ENCODE data around the gene NYAP2.
A peak's percentile ranks its signal among the peaks of the same experiment; 100 is the strongest.

Gene NYAP2

DNA sequence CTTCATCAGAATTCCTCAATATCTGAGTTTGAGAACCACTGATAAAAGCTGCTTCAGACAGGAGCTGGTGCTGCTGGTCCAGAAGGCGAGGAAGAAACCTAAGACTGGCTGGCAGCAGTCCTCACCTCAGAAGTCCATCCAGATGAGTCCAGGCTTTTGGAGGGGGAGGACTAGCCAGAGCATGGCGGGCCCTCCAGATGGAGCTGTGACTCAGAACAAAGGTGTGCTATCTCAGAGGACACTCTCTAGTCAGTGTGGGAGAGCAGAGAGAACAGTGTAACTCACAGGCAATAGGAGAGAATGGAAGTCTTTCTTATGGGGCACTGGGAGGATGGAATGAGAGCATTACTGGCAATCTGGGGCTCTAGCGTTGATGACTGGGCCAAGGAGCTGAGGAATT, 191.4 kb downstream of the NYAP2 start:
- TF ChIP-seq, protein P1, sequence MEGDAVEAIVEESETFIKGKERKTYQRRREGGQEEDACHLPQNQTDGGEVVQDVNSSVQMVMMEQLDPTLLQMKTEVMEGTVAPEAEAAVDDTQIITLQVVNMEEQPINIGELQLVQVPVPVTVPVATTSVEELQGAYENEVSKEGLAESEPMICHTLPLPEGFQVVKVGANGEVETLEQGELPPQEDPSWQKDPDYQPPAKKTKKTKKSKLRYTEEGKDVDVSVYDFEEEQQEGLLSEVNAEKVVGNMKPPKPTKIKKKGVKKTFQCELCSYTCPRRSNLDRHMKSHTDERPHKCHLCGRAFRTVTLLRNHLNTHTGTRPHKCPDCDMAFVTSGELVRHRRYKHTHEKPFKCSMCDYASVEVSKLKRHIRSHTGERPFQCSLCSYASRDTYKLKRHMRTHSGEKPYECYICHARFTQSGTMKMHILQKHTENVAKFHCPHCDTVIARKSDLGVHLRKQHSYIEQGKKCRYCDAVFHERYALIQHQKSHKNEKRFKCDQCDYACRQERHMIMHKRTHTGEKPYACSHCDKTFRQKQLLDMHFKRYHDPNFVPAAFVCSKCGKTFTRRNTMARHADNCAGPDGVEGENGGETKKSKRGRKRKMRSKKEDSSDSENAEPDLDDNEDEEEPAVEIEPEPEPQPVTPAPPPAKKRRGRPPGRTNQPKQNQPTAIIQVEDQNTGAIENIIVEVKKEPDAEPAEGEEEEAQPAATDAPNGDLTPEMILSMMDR (conservative IDR thresholded peaks at IDR 0.05; ENCODE audit: low read length), result no peak
- no peak overlapping the region for H3K4me3 ChIP-seq (ENCODE audit: low read length)
- no peak for DNase-seq (ENCODE audit: low read depth)

DNA sequence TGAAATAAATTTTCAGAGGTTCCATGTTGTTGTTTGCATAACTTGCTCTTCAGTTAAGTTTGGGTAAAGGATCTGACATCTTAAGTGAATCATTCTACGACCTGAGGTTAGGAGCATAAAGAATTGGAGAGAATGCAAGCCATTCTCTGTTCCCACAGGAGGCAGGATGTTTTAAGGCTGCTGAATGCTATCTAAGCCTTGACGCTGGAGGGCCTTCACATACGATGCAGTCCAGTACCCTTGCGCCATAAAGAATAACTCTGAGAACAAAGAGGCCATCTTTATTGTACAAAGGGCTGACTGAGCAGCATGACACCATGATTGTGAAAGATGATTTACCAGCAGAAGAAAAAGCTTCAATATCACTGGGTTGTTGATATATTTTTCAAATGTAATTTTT, 198.4 kb downstream of the NYAP2 start:
- H3K4me3 ChIP-seq (ENCODE audit: low read length), result no peak overlapping the region
- TF ChIP-seq, protein P1 (conservative IDR thresholded peaks at IDR 0.05; ENCODE audit: low read length), result no peak
- DNase-seq (ENCODE audit: low read depth), result no peak

DNA sequence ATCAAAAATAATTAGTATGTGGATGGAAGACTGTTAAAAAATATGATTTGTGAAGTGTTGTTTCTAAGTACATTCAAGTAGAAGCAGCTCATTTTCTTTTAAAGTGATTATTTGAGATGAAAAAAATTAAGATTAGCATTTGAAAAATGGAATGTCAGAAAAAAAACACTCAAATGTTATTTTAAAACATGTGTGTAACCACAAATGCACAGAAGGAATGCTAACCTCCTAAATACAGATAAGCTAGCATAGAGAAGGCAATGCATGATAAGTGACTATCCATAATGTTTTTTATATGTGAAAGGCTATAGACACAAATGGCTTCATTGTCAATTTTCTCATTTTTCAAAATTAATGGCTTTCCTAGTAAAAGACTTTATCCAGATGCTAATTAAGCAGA, 198.9 kb downstream of the NYAP2 start:
- no peak overlapping the region for H3K4me3 ChIP-seq (ENCODE audit: low read length)
- DNase-seq (ENCODE audit: low read depth), result no peak

DNA sequence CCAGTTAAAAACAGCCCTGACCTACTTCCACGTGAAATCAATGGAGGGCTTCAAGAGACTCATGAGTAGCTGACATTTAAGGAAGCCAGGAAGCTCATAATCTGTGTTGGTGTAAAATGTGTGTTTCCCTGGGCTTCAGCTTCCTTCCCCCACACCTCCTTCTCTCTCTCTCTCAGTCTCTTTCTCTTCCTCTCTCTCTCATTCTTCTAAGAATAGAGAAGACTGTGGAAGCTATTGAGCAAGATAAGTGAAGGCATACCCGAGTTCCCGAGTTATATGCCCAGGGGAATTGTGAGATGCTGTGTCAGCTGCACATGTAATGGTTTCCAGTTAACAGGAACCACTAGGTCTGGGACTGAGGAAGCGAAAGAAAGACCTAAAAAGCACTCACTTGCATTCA, 199.4 kb downstream of the NYAP2 start:
- TF ChIP-seq, protein P1 (conservative IDR thresholded peaks at IDR 0.05; ENCODE audit: low read length), result no peak
- DNase-seq (ENCODE audit: low read depth), result peak; percentile 33
- no peak overlapping the region for H3K4me3 ChIP-seq (ENCODE audit: low read length)

More for the DNA sequence above, 198.9 kb downstream of the NYAP2 start:
- TF ChIP-seq, protein P1 (conservative IDR thresholded peaks at IDR 0.05; ENCODE audit: low read length), result no peak

DNA sequence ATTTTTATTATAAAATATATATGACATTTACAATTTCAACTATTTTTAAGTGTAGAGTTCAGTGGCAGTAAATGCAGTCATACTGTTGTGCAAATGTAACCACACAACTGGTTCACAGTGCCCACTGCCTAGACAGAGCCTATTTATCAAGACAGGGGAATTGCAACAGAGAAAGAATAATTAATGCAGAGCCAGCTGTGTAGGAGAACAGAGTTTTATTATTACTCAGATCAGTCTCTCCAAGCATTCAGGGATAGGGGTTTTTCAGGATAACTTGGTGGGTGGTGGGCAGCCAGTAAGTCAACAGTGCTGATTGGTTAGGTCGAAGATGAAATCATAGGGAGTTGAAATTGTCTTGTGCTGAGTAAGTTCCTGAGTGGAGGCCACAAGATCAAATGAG, 200.3 kb downstream of the NYAP2 start:
- TF ChIP-seq, protein P1 (conservative IDR thresholded peaks at IDR 0.05; ENCODE audit: low read length), result no peak
- DNase-seq (ENCODE audit: low read depth), result no peak
- no peak overlapping the region for H3K4me3 ChIP-seq (ENCODE audit: low read length)

DNA sequence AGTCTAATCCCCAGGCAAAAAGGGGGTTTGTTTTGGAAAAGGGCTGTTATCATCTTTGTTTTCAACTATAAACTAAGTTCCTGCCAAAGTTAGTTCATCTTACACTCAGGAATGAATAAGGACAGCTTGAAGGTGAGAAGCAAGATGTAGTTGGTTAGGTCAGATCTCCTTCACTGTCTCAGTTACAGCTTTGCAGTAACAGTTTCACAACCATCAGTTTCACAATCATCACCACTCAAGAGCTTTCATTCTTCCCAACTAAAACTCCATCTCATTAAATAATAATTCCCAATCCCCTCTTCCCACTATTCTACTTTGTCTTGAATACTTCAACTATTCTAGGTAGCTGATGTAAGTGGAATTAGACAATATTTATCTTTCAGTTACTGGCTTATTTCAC, 200.9 kb downstream of the NYAP2 start:
- DNase-seq (ENCODE audit: low read depth), result no peak
- TF ChIP-seq, protein P1 (conservative IDR thresholded peaks at IDR 0.05; ENCODE audit: low read length), result no peak
- H3K4me3 ChIP-seq (ENCODE audit: low read length), result no peak overlapping the region

DNA sequence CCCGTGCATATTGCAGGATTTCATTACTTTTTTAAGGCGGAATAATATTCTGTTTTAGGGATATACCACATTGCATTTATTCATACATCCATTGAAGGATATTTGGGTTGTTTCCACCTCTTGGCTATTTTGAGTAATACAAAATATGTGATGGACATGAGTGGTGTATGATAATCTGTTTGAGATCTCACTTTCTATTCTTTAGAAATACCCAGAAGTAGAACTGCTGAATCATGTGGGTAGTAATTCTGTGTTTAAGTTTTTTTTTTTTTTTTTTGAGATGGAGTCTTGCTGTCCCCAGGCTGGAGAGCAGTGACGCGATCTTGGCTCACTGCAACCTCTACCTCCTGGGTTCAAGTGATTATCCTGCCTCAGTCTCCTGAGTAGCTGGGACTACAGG, 201.4 kb downstream of the NYAP2 start:
- no peak for DNase-seq (ENCODE audit: low read depth)

More for the DNA sequence above, 201.4 kb downstream of the NYAP2 start:
- TF ChIP-seq, protein P1 (conservative IDR thresholded peaks at IDR 0.05; ENCODE audit: low read length), result no peak
- no peak overlapping the region for H3K4me3 ChIP-seq (ENCODE audit: low read length)

Data from AG10803 (cell line).